GM12878 (cell line): ENCODE measurements around the gene DDX56.
"Not testable (repeated sequence)": the region's sequence is repeated elsewhere in the genome, so short reads cannot be mapped to it uniquely, and the experiment has no call there.

Experiments
- ATF7 ChIP-seq: fragments of 450-650 bp; IDR thresholded peaks from 2 replicates; pipeline ENCODE4 v1.6.1; 2016; ENCODE audit warnings: low read depth, mild to moderate bottlenecking
- CTCF ChIP-seq, 3 experiments: IDR thresholded peaks in 2 of 3; conservative IDR thresholded peaks in 1 of 3; 2 replicates each; pipeline ENCODE4 v1.5.1; 2011; ENCODE audit warnings: low read depth in 3 of 3, low read length in 3 of 3, mild to moderate bottlenecking in 3 of 3, control low read depth in 2 of 3, moderate library complexity in 2 of 3, inconsistent platforms in 1 of 3, mixed read lengths in 1 of 3; ENCODE audit not compliant: control insufficient read depth in 2 of 3, insufficient read depth in 1 of 3; ENCODE audit errors: extremely low read depth in 1 of 3
- ESRRA ChIP-seq: IDR thresholded peaks from 2 replicates; pipeline ENCODE4 v1.6.1; 2012; ENCODE audit warnings: mild to moderate bottlenecking, low read length, improper control_type of control experiment
- FOS ChIP-seq: IDR thresholded peaks from 3 replicates; pipeline ENCODE4 v1.6.1; 2011; ENCODE audit warnings: borderline replicate concordance; ENCODE audit not compliant: insufficient read length; ENCODE audit errors: extremely low read depth
- MYC ChIP-seq: IDR thresholded peaks from 2 replicates; pipeline ENCODE4 v1.6.1; 2011; ENCODE audit warnings: mild to moderate bottlenecking, low read length, moderate library complexity, inconsistent platforms; ENCODE audit not compliant: insufficient read depth, insufficient replicate concordance, insufficient read length, severe bottlenecking
- POLR2A ChIP-seq: IDR thresholded peaks from 2 replicates; pipeline ENCODE4 v1.6.1; 2011; ENCODE audit warnings: low read depth, mild to moderate bottlenecking, low read length
- RELA ChIP-seq: fragments of 450-650 bp; IDR thresholded peaks from 2 replicates; pipeline ENCODE4 v1.8.0; 2014; ENCODE audit warnings: borderline replicate concordance; ENCODE audit not compliant: partially characterized antibody
- USF2 ChIP-seq: IDR thresholded peaks from 2 replicates; pipeline ENCODE4 v1.6.1; 2011; ENCODE audit warnings: low read depth, low read length, improper control_type of control experiment, borderline replicate concordance
- TF ChIP-seq, protein P1 (sequence below): fragments of 450-650 bp; formaldehyde crosslinking; IDR thresholded peaks from 2 replicates; pipeline ENCODE4 v1.5.0; 2022; ENCODE audit warnings: mild to moderate bottlenecking, missing genetic modification characterization
- TF ChIP-seq, protein P2 (sequence below): IDR thresholded peaks from 2 replicates; pipeline ENCODE4 v1.6.1; 2012; ENCODE audit warnings: low read depth, low read length, improper control_type of control experiment

GRCh38 chr7:44562622-44562962 is 11.1 kb downstream of the DDX56 start:
- TF ChIP-seq USF2; ESRRA; CTCF (IDR thresholded peaks at IDR 0.05 in 2 of 3, conservative IDR thresholded peaks at IDR 0.05 in 1 of 3; ENCODE audit: control insufficient read depth in 2 of 3, extremely low read depth in 1 of 3, insufficient read depth in 1 of 3, low read depth in 3 of 3, low read length in 3 of 3); RELA; MYC; ATF7; FOS; POLR2A: not testable (repeated sequence)
- TF ChIP-seq, protein P1, sequence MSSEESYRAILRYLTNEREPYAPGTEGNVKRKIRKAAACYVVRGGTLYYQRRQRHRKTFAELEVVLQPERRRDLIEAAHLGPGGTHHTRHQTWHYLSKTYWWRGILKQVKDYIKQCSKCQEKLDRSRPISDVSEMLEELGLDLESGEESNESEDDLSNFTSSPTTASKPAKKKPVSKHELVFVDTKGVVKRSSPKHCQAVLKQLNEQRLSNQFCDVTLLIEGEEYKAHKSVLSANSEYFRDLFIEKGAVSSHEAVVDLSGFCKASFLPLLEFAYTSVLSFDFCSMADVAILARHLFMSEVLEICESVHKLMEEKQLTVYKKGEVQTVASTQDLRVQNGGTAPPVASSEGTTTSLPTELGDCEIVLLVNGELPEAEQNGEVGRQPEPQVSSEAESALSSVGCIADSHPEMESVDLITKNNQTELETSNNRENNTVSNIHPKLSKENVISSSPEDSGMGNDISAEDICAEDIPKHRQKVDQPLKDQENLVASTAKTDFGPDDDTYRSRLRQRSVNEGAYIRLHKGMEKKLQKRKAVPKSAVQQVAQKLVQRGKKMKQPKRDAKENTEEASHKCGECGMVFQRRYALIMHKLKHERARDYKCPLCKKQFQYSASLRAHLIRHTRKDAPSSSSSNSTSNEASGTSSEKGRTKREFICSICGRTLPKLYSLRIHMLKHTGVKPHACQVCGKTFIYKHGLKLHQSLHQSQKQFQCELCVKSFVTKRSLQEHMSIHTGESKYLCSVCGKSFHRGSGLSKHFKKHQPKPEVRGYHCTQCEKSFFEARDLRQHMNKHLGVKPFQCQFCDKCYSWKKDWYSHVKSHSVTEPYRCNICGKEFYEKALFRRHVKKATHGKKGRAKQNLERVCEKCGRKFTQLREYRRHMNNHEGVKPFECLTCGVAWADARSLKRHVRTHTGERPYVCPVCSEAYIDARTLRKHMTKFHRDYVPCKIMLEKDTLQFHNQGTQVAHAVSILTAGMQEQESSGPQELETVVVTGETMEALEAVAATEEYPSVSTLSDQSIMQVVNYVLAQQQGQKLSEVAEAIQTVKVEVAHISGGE (CRISPR knock-in tag): not testable (repeated sequence)
- TF ChIP-seq, protein P2, sequence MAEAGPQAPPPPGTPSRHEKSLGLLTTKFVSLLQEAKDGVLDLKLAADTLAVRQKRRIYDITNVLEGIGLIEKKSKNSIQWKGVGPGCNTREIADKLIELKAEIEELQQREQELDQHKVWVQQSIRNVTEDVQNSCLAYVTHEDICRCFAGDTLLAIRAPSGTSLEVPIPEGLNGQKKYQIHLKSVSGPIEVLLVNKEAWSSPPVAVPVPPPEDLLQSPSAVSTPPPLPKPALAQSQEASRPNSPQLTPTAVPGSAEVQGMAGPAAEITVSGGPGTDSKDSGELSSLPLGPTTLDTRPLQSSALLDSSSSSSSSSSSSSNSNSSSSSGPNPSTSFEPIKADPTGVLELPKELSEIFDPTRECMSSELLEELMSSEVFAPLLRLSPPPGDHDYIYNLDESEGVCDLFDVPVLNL: not testable (repeated sequence)
